A549 (cell line): Measurements from ENCODE around the gene IDH3B. TPM values are rescaled to one million over a fixed set of nuclear protein-coding genes. Genes with fewer than 3 reads are reported as not detected.

Experiments
- CBX8 ChIP-seq: fragments of 200-600 bp; sonication (generic); IDR thresholded peaks from 2 replicates; pipeline ENCODE4 v1.6.1; 2016
- EHMT2 ChIP-seq: fragments of 200-600 bp; sonication (generic); IDR thresholded peaks from 2 replicates; pipeline ENCODE4 v1.6.1; 2016; ENCODE audit warnings: antibody characterized with exemption, low read depth, mild to moderate bottlenecking, moderate library complexity
- GATA3 ChIP-seq: IDR thresholded peaks from 2 replicates; pipeline ENCODE4 v1.6.1; 2012; ENCODE audit warnings: borderline replicate concordance
- HDAC2 ChIP-seq: fragments of 200-600 bp; sonication (generic); IDR thresholded peaks from 2 replicates; pipeline ENCODE4 v1.6.1; 2016
- HEYL ChIP-seq: fragments of 250-450 bp; sonication (Bioruptor Pico); IDR thresholded peaks from 2 replicates; pipeline ENCODE4 v1.8.0; 2021; ENCODE audit warnings: mild to moderate bottlenecking, moderate library complexity
- HOXB13 ChIP-seq: fragments of 250-450 bp; sonication (Bioruptor Pico); IDR thresholded peaks from 2 replicates; pipeline ENCODE4 v1.5.0; 2020; ENCODE audit warnings: low read depth, mild to moderate bottlenecking, moderate library complexity
- HOXB5 ChIP-seq: fragments of 250-450 bp; sonication (Bioruptor Pico); IDR thresholded peaks from 2 replicates; pipeline ENCODE4 v1.5.0; 2020; ENCODE audit warnings: mild to moderate bottlenecking, moderate library complexity
- JUN ChIP-seq, 2 experiments: fragments of >200 bp; sonication (Bioruptor Twin); formaldehyde crosslinking; IDR thresholded peaks; 2 replicates in 1 of 2; 3 replicates in 1 of 2; pipeline ENCODE4 v1.6.1; 2016 to 2017
- JUNB ChIP-seq: fragments of >200 bp; sonication (Bioruptor Twin); formaldehyde crosslinking; IDR thresholded peaks from 2 replicates; pipeline ENCODE4 v1.6.1; 2016
- KDM1A ChIP-seq: fragments of 200-600 bp; sonication (generic); IDR thresholded peaks from 2 replicates; pipeline ENCODE4 v1.6.1; 2016; ENCODE audit warnings: low read depth, mild to moderate bottlenecking
- KDM5A ChIP-seq: fragments of 200-600 bp; sonication (generic); IDR thresholded peaks from 2 replicates; pipeline ENCODE4 v1.6.1; 2016; ENCODE audit warnings: antibody characterized with exemption, mild to moderate bottlenecking
- MYC ChIP-seq: IDR thresholded peaks from 2 replicates; pipeline ENCODE4 v1.6.1; 2012; ENCODE audit warnings: mild to moderate bottlenecking, inconsistent platforms, low read length, improper control_type of control experiment, borderline replicate concordance
- NFE2L2 ChIP-seq: fragments of 150-350 bp; conservative IDR thresholded peaks from 2 replicates; pipeline ENCODE4 v1.6.1; 2014; ENCODE audit warnings: low read length
- PHF8 ChIP-seq: fragments of 200-600 bp; sonication (generic); IDR thresholded peaks from 2 replicates; pipeline ENCODE4 v1.6.1; 2016; ENCODE audit warnings: low read depth, mild to moderate bottlenecking, antibody characterized with exemption, moderate library complexity, borderline replicate concordance
- POLR2A ChIP-seq: IDR thresholded peaks from 2 replicates; pipeline ENCODE4 v1.6.1; 2012; ENCODE audit warnings: mild to moderate bottlenecking, low read length
- POLR2AphosphoS2 ChIP-seq: conservative IDR thresholded peaks from 2 replicates; pipeline ENCODE4 v1.6.1; 2012; ENCODE audit warnings: low read length, improper control_type of control experiment, inconsistent platforms
- RAD21 ChIP-seq, 2 experiments: fragments of >200 bp in 1 of 2; sonication (Bioruptor Twin) in 1 of 2; formaldehyde crosslinking in 1 of 2; IDR thresholded peaks in 1 of 2; conservative IDR thresholded peaks in 1 of 2; 2 replicates in 1 of 2; 3 replicates in 1 of 2; pipeline ENCODE4 v1.6.1; 2012 to 2018; ENCODE audit warnings: inconsistent platforms in 1 of 2
- RARB ChIP-seq: fragments of 250-450 bp; sonication (Bioruptor Pico); IDR thresholded peaks from 2 replicates; pipeline ENCODE4 v1.8.0; 2021; ENCODE audit warnings: mild to moderate bottlenecking, moderate library complexity
- ZFP36 ChIP-seq: fragments of 450-650 bp; IDR thresholded peaks from 2 replicates; pipeline ENCODE4 v1.6.1; 2014; ENCODE audit warnings: borderline replicate concordance; ENCODE audit not compliant: partially characterized antibody
- ZNF302 ChIP-seq: fragments of 250-450 bp; sonication (Bioruptor Pico); IDR thresholded peaks from 2 replicates; pipeline ENCODE4 v1.9.0; 2021; ENCODE audit warnings: inconsistent platforms, mild to moderate bottlenecking, moderate library complexity
- polyA plus RNA-seq, 4 experiments: library from polyadenylated mRNA; depleted of rRNA in 3 of 4; stranded (reverse); fragments of >200 nt; fragmentation: RNase III in 1 of 4; extraction: RNeasy Plus Mini Kit Qiagen cat#74134 plus additional on column Dnase treatment in 1 of 4; gene quantifications; 2 replicates in 3 of 4; 3 replicates in 1 of 4; pipeline ENCODE4 v1.2.3, GENCODE V29; 2011 to 2017
- TF ChIP-seq, protein P1 (sequence below): IDR thresholded peaks from 2 replicates; pipeline ENCODE4 v1.6.1; 2012
- TF ChIP-seq, protein P2 (sequence below): fragments of 450-650 bp; IDR thresholded peaks from 2 replicates; pipeline ENCODE4 v1.6.1; 2014; ENCODE audit warnings: antibody characterized with exemption
- TF ChIP-seq, protein P3 (sequence below): fragments of >200 bp; sonication (Bioruptor Twin); formaldehyde crosslinking; IDR thresholded peaks from 3 replicates; pipeline ENCODE4 v1.5.1; 2016
- TF ChIP-seq, protein P4 (sequence below): fragments of 150-350 bp; IDR thresholded peaks from 2 replicates; pipeline ENCODE4 v1.6.1; 2014; ENCODE audit warnings: low read depth, mild to moderate bottlenecking, low read length
- TF ChIP-seq, protein P5 (sequence below): IDR thresholded peaks from 2 replicates; pipeline ENCODE4 v1.6.1; 2012

Gene IDH3B
- polyA plus RNA-seq, 2 of the 4 experiments (the other 2 are of a cell fraction): 154 to 200 TPM

DNA sequence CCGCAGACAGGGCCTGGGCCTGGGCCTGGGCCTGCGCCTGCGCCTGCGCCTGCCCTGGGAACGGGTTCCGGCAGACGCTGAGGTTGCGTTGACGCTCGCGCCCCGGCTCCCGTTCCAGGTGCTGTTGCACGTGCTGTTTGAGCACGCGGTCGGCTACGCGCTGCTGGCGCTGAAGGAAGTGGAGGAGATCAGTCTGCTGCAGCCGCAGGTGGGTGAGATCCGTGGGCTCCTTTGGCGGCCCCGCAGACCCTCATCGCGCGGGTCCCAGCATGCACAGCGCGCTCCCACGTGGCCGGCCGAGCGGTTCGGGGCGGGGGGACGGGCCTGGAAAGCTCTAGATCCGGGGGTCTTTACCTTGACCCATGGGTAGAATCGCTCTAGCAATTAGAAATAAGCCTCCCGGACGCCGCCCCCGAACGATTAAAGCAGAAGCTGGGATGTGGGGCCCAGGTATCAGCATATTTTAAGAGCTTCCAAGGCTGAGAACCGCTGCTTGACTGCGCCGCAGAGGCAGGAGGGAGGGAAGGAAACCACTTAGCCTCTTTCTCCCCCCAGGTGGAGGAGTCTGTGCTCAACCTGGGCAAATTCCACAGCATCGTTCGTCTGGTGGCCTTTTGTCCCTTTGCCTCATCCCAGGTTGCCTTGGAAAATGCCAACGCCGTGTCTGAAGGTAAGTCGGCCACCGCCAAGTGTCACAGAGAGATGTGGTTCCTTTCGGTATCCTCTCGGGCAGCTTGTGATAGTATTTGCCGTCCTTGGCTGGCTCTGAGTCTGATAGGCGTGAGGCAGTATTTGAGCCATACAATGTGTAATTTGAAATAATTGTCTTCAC lies 11.1 kb downstream of the IDH3B start (continued):
- TF ChIP-seq HOXB13 (peak; percentile 63), HOXB5 (CRISPR knock-in tag) (peak; percentile 89; the same call in 1 of the 2 replicates), RARB (CRISPR knock-in tag) (no peak), HDAC2 (no peak), EHMT2 (no peak), MYC (peak; percentile 80), KDM1A (no peak), KDM5A (peak; percentile 63; the same call in 1 of the 2 replicates), NFE2L2 (no peak), JUN (IDR thresholded peaks at IDR 0.05) (peak in 1 of 2 experiments; percentile 79; a peak in 4 of 5 replicates), PHF8 (peak; percentile 97), CBX8 (no peak), ZFP36 (no peak), POLR2A (no peak), GATA3 (no peak), POLR2AphosphoS2 (no peak), ZNF302 (CRISPR knock-in tag) (no peak), JUNB (no peak), RAD21 (conservative IDR thresholded peaks at IDR 0.05 in 1 of 2, IDR thresholded peaks at IDR 0.05 in 1 of 2) (no peak), HEYL (CRISPR knock-in tag) (no peak)
- TF ChIP-seq, protein P1, sequence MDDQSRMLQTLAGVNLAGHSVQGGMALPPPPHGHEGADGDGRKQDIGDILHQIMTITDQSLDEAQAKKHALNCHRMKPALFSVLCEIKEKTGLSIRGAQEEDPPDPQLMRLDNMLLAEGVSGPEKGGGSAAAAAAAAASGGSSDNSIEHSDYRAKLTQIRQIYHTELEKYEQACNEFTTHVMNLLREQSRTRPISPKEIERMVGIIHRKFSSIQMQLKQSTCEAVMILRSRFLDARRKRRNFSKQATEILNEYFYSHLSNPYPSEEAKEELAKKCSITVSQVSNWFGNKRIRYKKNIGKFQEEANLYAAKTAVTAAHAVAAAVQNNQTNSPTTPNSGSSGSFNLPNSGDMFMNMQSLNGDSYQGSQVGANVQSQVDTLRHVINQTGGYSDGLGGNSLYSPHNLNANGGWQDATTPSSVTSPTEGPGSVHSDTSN: 0 out of 2 replicates have a peak, but pooled peaks have one; percentile 4
- TF ChIP-seq, protein P2, sequence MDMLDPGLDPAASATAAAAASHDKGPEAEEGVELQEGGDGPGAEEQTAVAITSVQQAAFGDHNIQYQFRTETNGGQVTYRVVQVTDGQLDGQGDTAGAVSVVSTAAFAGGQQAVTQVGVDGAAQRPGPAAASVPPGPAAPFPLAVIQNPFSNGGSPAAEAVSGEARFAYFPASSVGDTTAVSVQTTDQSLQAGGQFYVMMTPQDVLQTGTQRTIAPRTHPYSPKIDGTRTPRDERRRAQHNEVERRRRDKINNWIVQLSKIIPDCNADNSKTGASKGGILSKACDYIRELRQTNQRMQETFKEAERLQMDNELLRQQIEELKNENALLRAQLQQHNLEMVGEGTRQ: peak; percentile 73
- TF ChIP-seq, protein P3, sequence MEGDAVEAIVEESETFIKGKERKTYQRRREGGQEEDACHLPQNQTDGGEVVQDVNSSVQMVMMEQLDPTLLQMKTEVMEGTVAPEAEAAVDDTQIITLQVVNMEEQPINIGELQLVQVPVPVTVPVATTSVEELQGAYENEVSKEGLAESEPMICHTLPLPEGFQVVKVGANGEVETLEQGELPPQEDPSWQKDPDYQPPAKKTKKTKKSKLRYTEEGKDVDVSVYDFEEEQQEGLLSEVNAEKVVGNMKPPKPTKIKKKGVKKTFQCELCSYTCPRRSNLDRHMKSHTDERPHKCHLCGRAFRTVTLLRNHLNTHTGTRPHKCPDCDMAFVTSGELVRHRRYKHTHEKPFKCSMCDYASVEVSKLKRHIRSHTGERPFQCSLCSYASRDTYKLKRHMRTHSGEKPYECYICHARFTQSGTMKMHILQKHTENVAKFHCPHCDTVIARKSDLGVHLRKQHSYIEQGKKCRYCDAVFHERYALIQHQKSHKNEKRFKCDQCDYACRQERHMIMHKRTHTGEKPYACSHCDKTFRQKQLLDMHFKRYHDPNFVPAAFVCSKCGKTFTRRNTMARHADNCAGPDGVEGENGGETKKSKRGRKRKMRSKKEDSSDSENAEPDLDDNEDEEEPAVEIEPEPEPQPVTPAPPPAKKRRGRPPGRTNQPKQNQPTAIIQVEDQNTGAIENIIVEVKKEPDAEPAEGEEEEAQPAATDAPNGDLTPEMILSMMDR: no peak
- TF ChIP-seq, protein P4, sequence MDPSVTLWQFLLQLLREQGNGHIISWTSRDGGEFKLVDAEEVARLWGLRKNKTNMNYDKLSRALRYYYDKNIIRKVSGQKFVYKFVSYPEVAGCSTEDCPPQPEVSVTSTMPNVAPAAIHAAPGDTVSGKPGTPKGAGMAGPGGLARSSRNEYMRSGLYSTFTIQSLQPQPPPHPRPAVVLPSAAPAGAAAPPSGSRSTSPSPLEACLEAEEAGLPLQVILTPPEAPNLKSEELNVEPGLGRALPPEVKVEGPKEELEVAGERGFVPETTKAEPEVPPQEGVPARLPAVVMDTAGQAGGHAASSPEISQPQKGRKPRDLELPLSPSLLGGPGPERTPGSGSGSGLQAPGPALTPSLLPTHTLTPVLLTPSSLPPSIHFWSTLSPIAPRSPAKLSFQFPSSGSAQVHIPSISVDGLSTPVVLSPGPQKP: no peak
- TF ChIP-seq, protein P5, sequence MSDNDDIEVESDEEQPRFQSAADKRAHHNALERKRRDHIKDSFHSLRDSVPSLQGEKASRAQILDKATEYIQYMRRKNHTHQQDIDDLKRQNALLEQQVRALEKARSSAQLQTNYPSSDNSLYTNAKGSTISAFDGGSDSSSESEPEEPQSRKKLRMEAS: peak; percentile 99
